ENCODE results near the gene CCDC159.

DNA sequence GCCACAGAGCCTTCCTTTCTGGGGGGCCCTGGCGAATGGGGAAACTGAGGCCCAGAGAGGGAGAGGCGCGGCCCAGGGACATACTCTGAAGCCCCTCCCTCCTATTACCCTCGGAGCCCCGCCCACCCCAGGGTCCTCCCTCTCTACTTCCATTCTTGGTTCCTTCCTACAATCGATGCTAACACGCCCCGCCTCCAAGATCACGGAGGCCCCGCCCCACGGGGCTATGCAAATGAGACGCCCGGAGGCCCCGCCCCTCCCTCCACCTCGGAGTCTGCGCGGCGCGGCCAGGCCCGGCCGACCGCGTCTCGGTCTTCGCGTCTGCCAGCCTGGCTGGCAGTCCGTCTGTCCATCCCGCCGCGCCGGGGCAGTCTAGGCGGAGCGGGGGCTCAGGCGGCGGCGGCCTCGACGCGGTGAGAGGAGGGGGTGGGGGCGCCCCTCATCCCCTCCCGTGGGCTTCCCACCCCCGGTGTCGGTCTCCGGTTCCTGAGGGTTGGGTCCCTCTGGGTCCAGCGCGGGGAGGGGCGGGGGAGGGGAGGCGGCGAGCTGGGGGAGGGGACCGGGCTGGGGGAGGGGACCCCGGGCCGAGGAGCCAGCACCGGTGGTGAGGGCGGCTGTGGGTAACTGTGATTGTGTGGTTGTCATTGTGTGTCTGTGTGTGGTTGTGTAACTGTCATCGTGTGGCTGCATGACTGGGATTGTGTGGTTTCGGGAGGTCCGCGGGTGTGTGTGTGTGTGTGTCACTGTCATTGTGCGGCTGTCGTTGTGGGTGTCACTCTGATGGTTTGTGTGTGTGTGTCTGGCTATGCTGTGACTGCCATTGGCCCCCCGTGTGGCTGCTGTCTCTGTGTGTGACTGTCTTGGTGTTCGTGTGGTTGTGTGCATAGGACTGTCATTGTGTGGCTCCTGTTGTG is 9.1 kb downstream of the CCDC159 start, which contains the start of gene PLPPR2:
- TF ChIP-seq SMC3 (IDR thresholded peaks at IDR 0.05; ENCODE audit: low read depth, low read length) (no peak), CTCF (conservative IDR thresholded peaks at IDR 0.05; ENCODE audit: low read depth, low read length) (no peak), USF2 (IDR thresholded peaks at IDR 0.05; ENCODE audit: low read depth, low read length) (no peak), RFX5 (IDR thresholded peaks at IDR 0.05; ENCODE audit: low read depth, low read length) (no peak), POLR2A (IDR thresholded peaks at IDR 0.05; ENCODE audit: low read depth, low read length) (peak; percentile 84)

Data from IMR-90 (cell line).